Lung (tissue), 12 donors: ENCODE measurements around the gene PKMYT1. TPM values are rescaled to one million over a fixed set of nuclear protein-coding genes. Genes with fewer than 3 reads are reported as not detected.

Experiments
- ATAC-seq: fragments of 200-7000 bp; cut with Tn5 transposase; one replicate; pipeline ENCODE4 v1.9.1; 2020; ENCODE audit warnings: moderate number of reproducible peaks; ENCODE audit not compliant: insufficient read depth, low FRiP score
- DNase-seq, 3 donors: peaks; one replicate each; pipeline ENCODE4 v3.0.0-alpha.2; 2013 to 2017
- H3K27ac ChIP-seq, 2 donors: one replicate each; pipeline ENCODE4 v1.5.1; 2013; ENCODE audit warnings: mild to moderate bottlenecking in 2 of 2, moderate library complexity in 2 of 2, control low read depth in 1 of 2, inconsistent platforms in 1 of 2, low read depth in 1 of 2, low read length in 1 of 2
- H3K27me3 ChIP-seq, 3 donors: one replicate each; pipeline ENCODE4 v1.5.1; 2013; ENCODE audit warnings: low read length in 2 of 3; ENCODE audit not compliant: control insufficient read depth in 3 of 3, insufficient read depth in 3 of 3
- H3K36me3 ChIP-seq, 4 donors: one replicate each; pipeline ENCODE4 v1.5.1; 2013; ENCODE audit warnings: low read length in 4 of 4, mild to moderate bottlenecking in 1 of 4, moderate library complexity in 1 of 4; ENCODE audit not compliant: control insufficient read depth in 4 of 4, insufficient read depth in 4 of 4
- H3K4me1 ChIP-seq, 5 donors: one replicate each; pipeline ENCODE4 v1.5.1; 2013; ENCODE audit warnings: low read length in 5 of 5, mild to moderate bottlenecking in 2 of 5, moderate library complexity in 1 of 5; ENCODE audit not compliant: control insufficient read depth in 5 of 5, insufficient read depth in 5 of 5
- H3K4me3 ChIP-seq: one replicate; pipeline ENCODE4 v1.5.1; 2013; ENCODE audit warnings: mild to moderate bottlenecking, control low read depth, moderate library complexity
- H3K9ac ChIP-seq, 2 donors: one replicate each; pipeline ENCODE4 v1.5.1; 2013; ENCODE audit warnings: low read length in 2 of 2, control low read depth in 1 of 2; ENCODE audit not compliant: insufficient read depth in 1 of 2
- H3K9me3 ChIP-seq, 4 donors: one replicate each; pipeline ENCODE4 v1.5.1; 2013; ENCODE audit warnings: low read length in 3 of 4, mild to moderate bottlenecking in 1 of 4, moderate library complexity in 1 of 4; ENCODE audit not compliant: control insufficient read depth in 4 of 4, insufficient read depth in 3 of 4
- CTCF ChIP-seq: IDR thresholded peaks from 2 replicates; pipeline ENCODE4 v1.5.1; 2012; ENCODE audit warnings: mild to moderate bottlenecking; ENCODE audit errors: control extremely low read depth, extremely low read depth
- WGBS, 2 donors: extraction: QIAGEN DNeasy Blood & Tissue Kit; methylation state at CpG; one replicate each; pipeline ENCODE4 v1.1.7; 2013; 5-methylcytosine and 5-hydroxymethylcytosine counted together
- polyA plus RNA-seq, 2 donors: library from polyadenylated mRNA; stranded (reverse); fragments of 200-250 nt; gene quantifications; one replicate each; pipeline ENCODE4 v1.2.1, GENCODE V29; 2013
- total RNA-seq, 2 donors: library from RNA; depleted of rRNA in 1 of 2; stranded (reverse); fragments of >200 nt in 1 of 2; gene quantifications; one replicate each; pipeline ENCODE4 v1.2.1, GENCODE V29; 2014 to 2021
- donor health status: control.
- donor health status: control.
- donor health status: Bipolar disorder and iron deficiency.
- donor health status: healthy.
- donor health status: DM: yes; HTN: yes; CAD: no.

The PKMYT1 gene
- total and polyA plus RNA-seq, 4 donors: 2.9 to 9.4 (median 5.2) TPM

GRCh38 chr16:2968738-2969544, 11.3 kb downstream of the PKMYT1 start, which contains the start of gene PAQR4:
TSS of gene PAQR4 (plus strand) at chr16:2969348. CDS start at chr16:2969675, 327 bp downstream.
- H3K4me1 ChIP-seq: peaks cover 0 to 47% (median 4%) of the 10 kb centered on the region in 5 donors

DNA sequence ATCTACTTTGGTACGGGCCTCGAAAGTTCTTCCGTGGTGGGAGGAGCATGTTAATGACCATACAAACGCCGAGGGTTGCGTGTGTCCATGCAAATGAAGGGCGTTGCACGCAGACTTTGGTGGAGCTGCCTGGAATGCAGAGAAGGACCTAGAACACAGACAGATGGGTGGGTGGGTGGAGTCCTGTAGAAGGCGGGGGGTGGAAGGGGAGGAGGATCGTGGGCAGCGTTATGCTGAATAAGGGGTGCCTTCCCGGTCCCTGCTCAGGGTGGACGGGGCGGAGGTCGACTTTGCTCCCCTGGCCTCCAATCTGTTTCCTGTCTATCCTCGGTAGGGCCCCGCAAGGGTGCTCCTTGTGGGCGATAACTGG, 11.9 kb downstream of the PKMYT1 start:
- H3K36me3 ChIP-seq: no peaks in the 10 kb centered on the region
- peaks cover 0 to 45% (median 8%) of the 10 kb centered on the region in 5 donors for H3K4me1 ChIP-seq
- TF ChIP-seq CTCF: no peak
- 16 to 19% methylated on average over 18 of the region's 18 CpGs for WGBS, 2 donors
- no peak overlapping the region for H3K4me3 ChIP-seq
- H3K9ac ChIP-seq: no peak overlapping the region
- DNase-seq (no peak), ATAC-seq (no peak)
- H3K9me3 ChIP-seq: no peaks in the 10 kb centered on the region
- H3K27ac ChIP-seq: no peak overlapping the region
- H3K27me3 ChIP-seq: peaks cover 4 to 35% (median 22%) of the 10 kb centered on the region in 3 donors

More at GRCh38 chr16:2968738-2969544, 11.3 kb downstream of the PKMYT1 start, which contains the start of gene PAQR4:
- Histone ChIP-seq H3K4me3 (peak within 1 kb of the TSS; percentile 65), H3K9me3 (no peaks in the 10 kb centered on the region), H3K27me3 (peaks cover 4 to 29% (median 22%) of the 10 kb centered on the region in 3 donors), H3K36me3 (no peaks in the 10 kb centered on the region), H3K9ac (no peak within 1 kb of the TSS), H3K27ac (peak within 1 kb of the TSS; percentile 29 to 33)
- ATAC-seq (peak; percentile 92), DNase-seq (peak; percentile 87 to 94 (median 89))
- 1% methylated on average over 76 to 98 of the region's 98 CpGs for WGBS, 2 donors
- TF ChIP-seq CTCF: no peak

DNA sequence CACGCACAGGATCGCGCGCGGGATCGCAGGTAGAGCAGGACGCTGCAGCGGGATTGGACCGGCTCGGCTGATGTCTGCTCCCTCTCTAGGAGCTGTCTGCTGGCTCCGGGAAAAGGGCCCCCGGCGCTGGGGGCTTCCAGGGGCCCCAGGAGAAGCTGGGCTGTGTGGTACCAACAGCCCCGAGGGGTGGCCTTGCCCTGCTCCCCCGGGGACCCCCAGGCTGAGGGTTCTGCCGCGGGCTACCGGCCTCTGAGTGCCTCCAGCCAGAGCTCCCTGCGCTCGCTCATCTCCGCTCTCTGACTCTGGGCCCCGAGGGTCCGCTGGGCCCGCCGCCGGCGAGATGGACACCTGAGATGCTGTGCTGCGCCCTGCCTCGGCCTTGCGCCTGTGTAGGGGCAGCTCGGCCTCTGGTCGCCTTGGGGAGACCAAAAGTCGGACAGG, 12.5 kb downstream of the PKMYT1 start:
- H3K27ac ChIP-seq: no peak overlapping the region
- DNase-seq: peak in 1 of 3 donors; percentile 9
- no peak overlapping the region for H3K9ac ChIP-seq
- peaks cover 4 to 39% (median 23%) of the 10 kb centered on the region in 3 donors for H3K27me3 ChIP-seq
- no peak for TF ChIP-seq CTCF
- H3K4me3 ChIP-seq: no peak overlapping the region
- ATAC-seq: no peak
- H3K9me3 ChIP-seq: no peaks in the 10 kb centered on the region
- peaks cover 0 to 40% (median 8%) of the 10 kb centered on the region in 5 donors for H3K4me1 ChIP-seq
- WGBS, 2 donors: 55% methylated on average over 33 of the region's 33 CpGs
- H3K36me3 ChIP-seq: no peaks in the 10 kb centered on the region
